ENCODE results near the gene CRTC1. TPM values are rescaled to one million over a fixed set of nuclear protein-coding genes. Genes with fewer than 3 reads are reported as not detected.

Gene CRTC1
- total RNA-seq, 1 experiment from 2014 or later, result 0.40 TPM

- no peak for DNase-seq (ENCODE audit: low read depth)
Measured at GRCh38 chr19:18699403-18700054, 16.0 kb downstream of the CRTC1 start.

GRCh38 chr19:18700501-18701249 lies 17.2 kb downstream of the CRTC1 start:
- DNase-seq (ENCODE audit: low read depth), result peak; percentile 80

GRCh38 chr19:18701250-18701608 lies 17.7 kb downstream of the CRTC1 start:
- DNase-seq (ENCODE audit: low read depth), result no peak

GRCh38 chr19:18704054-18704453 lies 20.6 kb downstream of the CRTC1 start:
- DNase-seq (ENCODE audit: low read depth), result no peak

GRCh38 chr19:18704971-18705370 lies 21.5 kb downstream of the CRTC1 start:
- DNase-seq (ENCODE audit: low read depth), result no peak

GRCh38 chr19:18708452-18709231 lies 25.2 kb downstream of the CRTC1 start:
- no peak for DNase-seq (ENCODE audit: low read depth)

- DNase-seq (ENCODE audit: low read depth), result no peak
Measured at GRCh38 chr19:18709546-18709945, 26.1 kb downstream of the CRTC1 start.

GRCh38 chr19:18710186-18710585 lies 26.7 kb downstream of the CRTC1 start:
- no peak for DNase-seq (ENCODE audit: low read depth)

- no peak for DNase-seq (ENCODE audit: low read depth)
Measured at GRCh38 chr19:18710996-18711751, 27.7 kb downstream of the CRTC1 start.

GRCh38 chr19:18711893-18712292 lies 28.4 kb downstream of the CRTC1 start:
- no peak for DNase-seq (ENCODE audit: low read depth)

- no peak for DNase-seq (ENCODE audit: low read depth)
Measured at GRCh38 chr19:18712981-18713380, 29.5 kb downstream of the CRTC1 start.

- DNase-seq (ENCODE audit: low read depth), result no peak
Measured at GRCh38 chr19:18713550-18714117, 30.2 kb downstream of the CRTC1 start.

- no peak for DNase-seq (ENCODE audit: low read depth)
Measured at GRCh38 chr19:18715416-18715815, 31.9 kb downstream of the CRTC1 start.

- DNase-seq (ENCODE audit: low read depth), result no peak
Measured at GRCh38 chr19:18716857-18717256, 33.4 kb downstream of the CRTC1 start.

- DNase-seq (ENCODE audit: low read depth), result no peak
Measured at GRCh38 chr19:18717601-18718000, 34.1 kb downstream of the CRTC1 start.

GRCh38 chr19:18718015-18718526 lies 34.6 kb downstream of the CRTC1 start:
- no peak for DNase-seq (ENCODE audit: low read depth)

- no peak for DNase-seq (ENCODE audit: low read depth)
Measured at GRCh38 chr19:18718846-18719458, 35.5 kb downstream of the CRTC1 start.

- no peak for DNase-seq (ENCODE audit: low read depth)
Measured at GRCh38 chr19:18719541-18719940, 36.1 kb downstream of the CRTC1 start.

- DNase-seq (ENCODE audit: low read depth), result no peak
Measured at GRCh38 chr19:18723871-18724377, 40.4 kb downstream of the CRTC1 start.

- no peak for DNase-seq (ENCODE audit: low read depth)
Measured at GRCh38 chr19:18725841-18726770, 42.6 kb downstream of the CRTC1 start.
